Cerebellar cortex (tissue), 1 donor: ENCODE measurements around the gene CALM3.
"Not testable (repeated sequence)": the region's sequence is repeated elsewhere in the genome, so short reads cannot be mapped to it uniquely, and the experiment has no call there.

Source experiments
- DNase-seq: peaks from one replicate; pipeline ENCODE4 v3.0.0-alpha.2; 2015; ENCODE audit warnings: low spot score

Gene CALM3

DNA sequence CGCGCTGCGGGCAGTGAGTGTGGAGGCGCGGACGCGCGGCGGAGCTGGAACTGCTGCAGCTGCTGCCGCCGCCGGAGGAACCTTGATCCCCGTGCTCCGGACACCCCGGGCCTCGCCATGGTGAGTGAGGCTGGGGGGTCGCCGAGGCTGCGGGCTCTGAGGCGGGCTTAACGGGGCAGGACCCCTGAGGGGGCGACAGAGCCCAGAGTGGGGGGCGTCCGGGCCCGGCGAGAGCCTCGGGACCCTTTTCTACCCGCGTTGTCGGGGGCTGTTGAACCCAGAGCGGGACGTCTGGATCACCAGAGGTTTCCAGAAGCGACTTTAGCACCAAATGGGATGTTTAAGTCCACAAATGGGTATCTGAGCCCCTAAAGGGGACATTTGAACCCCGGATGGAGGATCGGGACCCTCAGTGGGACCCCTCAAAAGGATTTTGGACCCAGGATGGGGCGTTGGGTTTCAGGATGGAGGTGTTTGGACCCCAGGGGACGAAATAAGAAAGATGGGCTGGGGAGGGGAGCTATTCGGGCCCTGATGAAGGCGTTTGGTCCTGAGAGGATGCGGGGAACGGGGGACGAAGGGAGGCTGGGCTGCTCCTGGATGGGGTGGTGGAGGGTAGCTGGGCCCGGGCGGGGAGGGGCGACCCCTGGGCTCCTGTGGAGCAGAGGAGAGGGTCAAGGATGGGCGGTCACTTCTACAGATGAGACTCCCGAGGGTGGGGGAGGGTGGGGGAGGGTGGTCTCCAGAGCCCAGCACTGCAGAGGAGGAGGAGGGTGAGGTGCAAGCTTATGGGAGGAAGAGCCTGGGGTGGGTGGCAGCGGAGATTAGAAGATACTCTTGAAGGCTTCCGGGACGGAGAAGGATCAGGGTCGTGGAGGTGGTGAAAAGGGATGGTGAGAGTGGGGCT is at the start of gene CALM3:
TSS of gene CALM3 (plus strand) at position 13 of the 907 bp plus-strand sequence. CDS start at position 118, 105 bp downstream.
- no peak for DNase-seq

DNA sequence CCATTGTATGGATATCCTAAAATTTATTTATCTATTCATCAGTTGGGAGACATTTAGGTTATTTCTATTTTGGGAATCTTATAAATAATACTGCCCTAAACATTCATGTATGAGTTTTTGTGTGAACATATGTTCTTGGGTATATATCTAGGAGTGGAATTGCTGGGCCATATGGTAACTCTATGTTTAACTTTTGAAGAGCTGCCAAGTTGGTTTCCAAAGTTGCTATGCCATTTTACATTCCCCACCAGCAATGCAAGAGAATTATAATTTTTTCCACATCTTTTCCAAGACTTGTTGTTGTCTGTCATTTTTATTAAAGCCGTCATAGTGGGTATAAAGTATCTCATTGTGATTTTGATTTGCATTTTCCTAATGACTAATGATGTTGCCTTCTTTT is 48.2 kb upstream of the CALM3 start:
- no peak for DNase-seq

DNA sequence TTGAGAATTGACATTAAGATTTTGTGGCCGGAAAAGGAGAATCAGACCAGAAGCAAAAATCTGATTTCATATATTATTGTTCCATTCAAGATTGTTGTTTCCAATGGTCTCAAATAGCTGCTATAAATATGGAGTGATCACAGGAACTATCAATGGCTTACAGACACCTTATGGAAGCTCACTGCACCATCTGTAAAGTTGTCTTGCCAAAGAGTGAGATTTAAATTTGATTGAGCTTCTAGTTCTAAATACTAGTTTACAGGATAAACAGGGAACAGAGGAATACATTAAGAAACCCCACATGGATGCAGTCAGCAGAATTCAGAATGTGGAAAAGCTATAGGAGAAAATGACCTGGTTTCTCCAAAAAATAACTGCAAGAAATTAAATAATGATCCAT is 47.0 kb upstream of the CALM3 start:
- DNase-seq = no peak

DNA sequence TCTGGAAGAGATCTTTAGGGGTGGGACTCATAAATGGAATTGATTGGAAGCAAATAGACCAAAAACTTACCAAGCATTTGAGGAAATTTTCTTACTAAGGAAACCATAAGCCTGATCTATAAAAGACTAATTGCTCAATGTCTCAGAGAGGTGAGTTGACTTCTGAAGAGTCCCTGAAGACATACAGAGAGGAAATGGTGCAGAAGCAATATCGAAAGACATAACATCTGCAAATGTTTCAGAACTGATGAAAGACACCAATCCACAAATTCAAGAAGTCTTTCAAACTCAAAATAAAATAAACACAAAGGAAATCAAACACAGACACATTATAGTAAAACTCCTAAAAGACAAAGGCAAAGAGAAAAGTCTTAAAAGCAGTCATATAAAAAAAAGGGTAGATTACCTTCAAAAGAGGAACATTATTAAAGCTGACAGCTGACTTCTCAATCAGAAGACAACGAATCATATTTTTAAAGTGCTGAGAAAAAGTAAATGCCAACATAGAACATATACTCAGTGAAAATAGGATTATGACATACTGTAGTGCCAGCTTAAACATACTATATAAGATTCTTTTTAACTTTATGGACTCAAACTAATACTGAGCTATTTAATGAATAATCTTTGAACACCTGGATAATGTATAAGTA is 45.4 kb upstream of the CALM3 start:
- no peak for DNase-seq

DNA sequence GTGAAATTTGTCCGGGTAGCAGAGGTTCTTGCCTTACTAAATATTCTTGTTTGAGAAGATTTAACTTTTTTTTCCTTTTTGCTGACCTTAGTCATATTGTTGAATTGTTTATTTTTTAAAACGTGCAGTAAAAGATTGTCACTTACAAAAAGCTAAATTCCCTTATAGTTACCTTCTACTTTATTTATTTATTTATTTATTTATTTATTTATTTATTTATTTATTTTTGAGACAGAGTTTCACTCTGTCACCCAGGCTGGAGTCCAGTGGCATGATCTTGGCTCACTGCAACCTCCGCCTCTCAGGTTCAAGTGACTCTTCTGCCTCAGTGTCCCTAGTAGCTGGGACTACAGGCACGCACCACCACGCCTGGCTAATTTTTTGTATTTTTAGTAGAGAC is 44.7 kb upstream of the CALM3 start:
- not testable (repeated sequence) for DNase-seq

DNA sequence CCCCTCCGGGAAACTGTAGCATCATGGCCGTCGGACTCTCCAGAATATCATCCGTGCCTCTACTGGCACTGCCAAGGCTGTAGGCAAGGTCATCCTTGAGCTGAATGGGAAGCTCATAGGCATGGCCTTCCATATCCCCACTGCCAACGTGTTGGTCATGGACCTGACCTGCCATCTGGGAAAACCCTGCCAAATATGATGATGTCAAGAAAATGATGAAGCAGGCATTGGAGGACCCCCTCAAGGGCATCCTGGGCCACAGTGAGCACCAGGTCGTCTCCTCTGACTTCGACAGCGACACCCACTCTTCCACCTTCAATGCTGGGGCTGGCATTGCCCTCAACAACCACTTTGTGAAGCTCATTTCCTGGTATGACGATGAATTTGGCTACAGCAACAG is 41.9 kb upstream of the CALM3 start:
- DNase-seq = no peak

DNA sequence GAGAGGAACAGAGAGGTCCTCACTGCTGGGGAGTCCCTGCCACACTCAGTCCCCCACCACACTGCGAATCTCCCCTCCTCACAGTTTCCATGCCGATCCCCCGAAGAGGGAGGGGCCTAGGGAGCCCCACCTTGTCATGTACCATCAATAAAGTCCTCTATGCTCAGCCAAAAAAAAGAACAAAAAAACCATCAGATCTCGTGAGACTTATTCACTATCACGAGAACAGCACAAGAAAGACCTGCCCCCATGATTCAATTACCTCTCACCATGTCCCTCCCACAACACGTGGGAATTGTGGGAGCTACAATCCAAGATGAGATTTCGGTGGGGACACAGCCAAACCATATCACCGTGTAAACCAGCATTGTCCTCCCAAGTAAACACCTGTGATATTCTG is 41.5 kb upstream of the CALM3 start:
- DNase-seq = not testable (repeated sequence)

DNA sequence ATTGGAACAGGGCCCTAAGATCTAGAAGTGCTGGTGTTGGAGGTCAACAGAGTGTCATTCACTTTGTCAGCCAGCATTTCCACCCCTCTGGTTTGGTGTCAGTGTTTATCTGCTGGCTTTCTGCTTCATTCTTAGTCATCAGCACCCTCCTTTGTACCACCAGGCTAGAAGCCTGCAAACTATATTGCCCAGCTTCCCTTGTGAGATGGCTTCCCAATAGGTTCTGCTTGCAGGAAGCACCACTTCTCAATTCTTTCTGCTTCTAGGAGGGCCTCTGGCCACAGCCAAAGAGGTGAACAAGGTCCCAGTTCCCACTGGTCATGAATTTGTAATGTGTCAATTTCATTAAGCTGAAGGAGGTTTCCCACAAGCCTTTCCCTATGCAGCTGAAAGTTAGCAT is 36.4 kb upstream of the CALM3 start:
- DNase-seq = no peak

DNA sequence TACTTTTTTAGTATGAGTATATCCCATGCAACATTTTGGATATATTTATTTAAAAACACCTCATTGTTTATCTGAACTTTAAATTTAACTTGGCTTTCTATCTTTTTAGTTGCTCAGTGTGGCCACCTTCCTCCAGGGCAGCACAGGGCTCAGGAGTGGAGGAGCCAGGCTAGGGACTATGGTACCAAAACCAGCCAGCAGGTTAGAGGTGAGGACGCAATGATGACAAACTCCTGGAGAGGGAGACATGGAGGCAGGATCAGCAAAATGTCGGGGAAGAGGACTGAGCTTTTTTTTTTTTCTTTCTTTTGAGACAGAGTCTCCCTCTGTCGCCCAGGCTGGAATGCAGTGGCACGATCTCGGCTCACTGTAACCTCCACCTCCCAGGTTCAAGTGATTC is 29.6 kb upstream of the CALM3 start:
- peak; percentile 50 for DNase-seq

DNA sequence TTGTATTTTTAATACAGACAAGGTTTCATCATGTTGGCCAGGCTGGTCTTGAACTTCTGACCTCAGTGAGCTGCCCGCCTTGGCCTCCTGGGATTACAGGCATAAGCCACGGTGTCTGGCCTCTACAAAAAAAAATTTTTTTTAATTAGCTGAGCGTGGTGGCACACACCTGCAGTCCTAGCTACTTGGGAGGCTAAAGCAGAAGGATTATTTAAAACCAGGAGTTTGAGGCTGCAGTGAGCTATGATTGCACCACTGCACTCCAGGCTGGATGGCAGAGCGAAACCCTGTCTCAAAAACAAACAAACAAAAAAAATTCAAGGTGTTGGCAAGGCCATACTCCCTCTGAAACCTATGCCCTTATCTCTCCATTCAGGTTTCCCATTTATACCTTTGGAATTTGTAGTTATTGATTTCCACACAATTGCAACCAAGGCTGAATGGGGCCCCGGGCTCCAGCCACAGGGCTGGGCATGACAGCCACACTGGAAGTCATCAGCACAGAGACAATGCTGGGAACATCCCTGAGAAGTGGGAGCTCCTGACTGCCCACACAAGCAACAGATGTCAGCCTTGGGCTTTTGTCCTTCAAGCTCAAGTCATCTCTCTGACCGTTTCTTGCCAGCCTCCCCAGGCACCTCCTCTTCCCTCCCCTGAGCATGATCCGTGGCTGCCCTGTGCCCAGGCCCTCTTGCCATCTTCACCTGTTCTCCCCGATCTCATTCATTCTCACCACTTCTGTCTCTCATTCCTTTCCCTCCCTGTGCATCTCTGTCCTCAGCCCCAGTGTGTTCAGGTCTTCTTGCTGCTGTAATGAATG is 27.2 kb upstream of the CALM3 start:
- no peak for DNase-seq

DNA sequence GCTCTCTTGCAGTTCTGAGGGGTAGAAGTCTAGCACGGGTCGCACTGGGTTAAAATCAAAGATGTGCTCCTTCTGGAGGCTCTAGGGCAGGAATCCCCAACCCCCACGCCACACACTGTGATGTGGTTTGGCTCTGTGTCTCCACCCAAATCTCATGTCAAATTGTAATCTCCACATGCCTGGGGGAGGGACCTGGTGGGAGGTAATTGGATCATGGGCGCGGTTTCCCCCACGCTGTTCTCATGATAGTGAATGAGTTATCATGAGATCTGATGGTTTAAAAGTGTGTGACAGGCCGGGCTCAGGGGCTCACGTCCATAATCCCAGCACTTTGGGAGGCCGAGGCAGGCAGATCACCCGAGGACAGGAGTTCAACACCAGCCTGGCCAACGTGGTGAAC is 26.6 kb upstream of the CALM3 start:
- no peak for DNase-seq

DNA sequence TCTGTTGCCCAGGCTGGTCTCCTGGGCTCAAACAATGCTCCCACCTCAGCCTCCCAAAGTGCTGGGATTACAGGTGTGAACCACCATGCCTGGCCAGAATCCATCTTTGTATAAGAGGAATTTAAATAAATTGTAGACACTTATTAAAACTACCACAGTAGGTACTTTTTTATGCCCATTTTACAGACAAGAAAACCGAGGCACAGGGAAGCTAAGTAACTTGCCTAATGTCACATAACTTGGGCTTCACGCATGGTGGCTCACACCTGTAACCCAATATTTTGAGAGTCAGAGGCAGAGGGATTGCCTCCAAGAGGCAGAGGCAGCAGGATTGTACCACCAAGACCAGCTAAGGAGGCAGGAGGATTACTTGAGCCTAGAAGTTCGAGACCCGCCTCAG is 22.7 kb upstream of the CALM3 start:
- DNase-seq = no peak

DNA sequence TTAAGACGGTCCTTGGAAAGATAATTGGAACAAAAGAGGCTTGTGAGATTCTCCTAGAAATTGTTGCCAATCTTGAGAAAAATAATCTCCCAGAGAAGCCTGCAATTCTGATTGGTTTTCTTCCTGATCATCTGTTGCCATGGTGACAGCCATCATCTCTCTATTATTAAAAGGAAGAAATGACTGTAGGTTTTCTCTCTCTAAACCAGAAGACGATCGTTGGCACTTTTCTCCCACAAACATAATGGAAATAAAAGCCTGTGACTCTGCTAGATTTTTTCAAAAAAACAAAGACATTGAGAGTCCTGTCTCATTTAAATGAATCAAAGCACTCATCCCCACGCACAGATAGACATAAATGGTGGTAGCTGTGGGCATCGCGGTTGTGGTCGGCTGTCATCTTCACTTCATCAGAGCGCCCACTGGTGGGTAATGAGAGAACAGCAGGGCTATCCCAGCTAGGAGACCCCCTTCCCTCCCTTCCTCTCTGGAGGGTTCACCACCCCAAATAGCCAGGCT is 21.7 kb upstream of the CALM3 start:
- DNase-seq = peak; percentile 74

DNA sequence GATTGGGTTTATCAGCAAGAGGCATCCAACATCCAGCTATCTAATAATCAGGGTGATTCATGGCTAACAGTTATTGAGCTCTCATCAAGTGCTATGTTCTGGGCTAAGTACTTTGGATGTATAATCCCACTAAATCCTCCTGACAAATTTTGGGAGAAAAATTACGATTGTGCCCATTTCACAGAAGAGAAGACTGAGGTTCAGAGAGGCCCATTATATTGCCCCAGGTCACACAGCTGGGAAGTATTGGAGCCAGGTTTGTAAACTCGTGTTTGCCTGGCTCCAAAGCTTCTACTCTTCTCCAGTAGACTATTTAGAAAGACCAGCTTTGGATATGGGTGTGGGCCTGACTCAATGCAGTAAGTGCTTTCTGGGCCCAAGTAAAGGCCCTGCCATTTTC is 20.9 kb upstream of the CALM3 start:
- no peak for DNase-seq

DNA sequence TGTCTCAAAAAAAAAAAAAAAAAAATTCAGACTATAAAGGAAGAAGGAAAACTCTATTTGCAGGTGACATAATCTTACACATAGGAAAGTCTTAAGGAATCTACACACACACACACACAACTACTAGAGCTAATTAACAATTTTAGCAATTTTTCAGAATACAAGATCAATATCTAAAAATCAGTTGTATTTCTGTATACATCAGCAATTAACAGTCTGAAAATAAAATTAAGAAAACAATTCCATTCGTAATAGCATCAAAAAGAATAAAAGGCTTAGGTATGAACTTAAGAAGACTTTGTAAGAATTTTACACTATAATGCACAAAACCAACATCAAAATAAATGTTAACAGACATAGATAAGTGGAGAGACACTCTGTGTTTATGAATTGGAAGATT is 15.6 kb upstream of the CALM3 start:
- no peak for DNase-seq

DNA sequence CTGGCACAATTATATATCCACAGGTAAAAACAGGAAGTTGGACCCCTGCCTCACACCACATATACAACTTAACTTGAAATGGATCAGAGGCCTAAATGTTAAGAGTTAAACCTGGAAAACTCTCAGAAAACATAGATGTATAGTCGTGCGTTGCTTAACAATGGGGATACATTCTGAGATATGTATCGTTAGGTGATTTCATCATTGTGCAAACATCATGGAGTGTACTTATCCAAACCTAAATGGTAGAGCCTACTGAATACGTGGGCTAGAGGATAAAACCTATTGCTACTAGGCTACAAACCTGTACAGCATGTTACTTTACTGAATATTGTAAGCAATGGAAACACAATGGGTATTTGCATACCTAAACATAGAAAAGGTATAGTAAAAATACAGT is 14.8 kb upstream of the CALM3 start:
- DNase-seq = no peak

DNA sequence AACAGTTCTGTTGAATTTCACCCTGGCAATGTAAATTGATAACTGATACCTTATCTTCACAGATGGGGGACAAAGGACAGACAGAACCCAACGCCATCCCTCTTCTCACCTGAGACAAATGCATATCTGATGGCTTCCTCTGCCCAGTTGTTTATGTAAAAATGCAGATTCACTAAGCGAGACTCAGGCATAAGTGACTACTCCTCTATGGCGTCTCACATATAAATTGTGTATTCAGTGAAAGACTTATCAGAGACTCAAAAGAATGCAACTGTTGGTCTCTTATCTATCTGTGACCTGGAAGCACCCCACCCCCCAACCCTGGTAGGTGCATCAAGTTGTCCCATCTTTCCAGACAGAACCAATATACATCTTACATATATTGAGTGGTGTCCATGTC is 13.3 kb upstream of the CALM3 start:
- no peak for DNase-seq

DNA sequence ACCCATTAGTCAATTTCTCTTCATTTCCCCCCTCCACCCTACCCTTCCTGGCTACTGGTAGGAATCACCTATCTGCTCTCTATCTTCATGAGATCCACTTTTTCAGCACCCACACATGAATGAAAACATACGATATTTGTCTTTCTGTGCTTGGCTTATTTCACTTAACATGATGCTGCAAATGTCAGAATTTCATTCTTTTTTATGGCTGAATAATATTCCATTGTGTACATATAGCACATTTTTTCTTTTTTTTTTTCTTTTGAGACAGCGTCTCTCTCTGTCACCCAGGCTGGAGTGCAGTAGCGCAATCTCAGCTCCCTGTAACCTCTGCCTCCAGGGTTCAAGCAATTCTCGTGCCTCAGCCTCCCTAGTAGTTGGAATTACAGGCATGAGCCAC is 9.9 kb upstream of the CALM3 start:
- DNase-seq = no peak

DNA sequence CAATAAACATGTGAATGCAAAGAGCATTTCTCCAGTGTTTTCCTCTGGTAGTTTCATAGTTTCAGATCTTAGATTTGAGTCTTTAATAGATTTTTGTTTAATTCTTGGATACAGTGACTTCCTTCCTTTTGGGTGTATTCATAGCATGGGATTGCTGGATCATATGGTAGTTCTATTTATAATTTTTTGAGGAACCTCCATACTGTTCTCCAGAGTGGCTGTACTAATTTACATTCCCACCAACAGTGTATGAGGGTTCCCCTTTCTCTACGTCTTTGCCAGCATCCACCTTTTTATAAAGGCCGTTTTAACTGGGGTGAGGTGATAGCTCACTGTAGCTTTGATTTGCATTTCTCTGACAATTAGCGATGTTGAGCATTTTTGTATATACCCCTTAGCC is 9.3 kb upstream of the CALM3 start:
- no peak for DNase-seq

DNA sequence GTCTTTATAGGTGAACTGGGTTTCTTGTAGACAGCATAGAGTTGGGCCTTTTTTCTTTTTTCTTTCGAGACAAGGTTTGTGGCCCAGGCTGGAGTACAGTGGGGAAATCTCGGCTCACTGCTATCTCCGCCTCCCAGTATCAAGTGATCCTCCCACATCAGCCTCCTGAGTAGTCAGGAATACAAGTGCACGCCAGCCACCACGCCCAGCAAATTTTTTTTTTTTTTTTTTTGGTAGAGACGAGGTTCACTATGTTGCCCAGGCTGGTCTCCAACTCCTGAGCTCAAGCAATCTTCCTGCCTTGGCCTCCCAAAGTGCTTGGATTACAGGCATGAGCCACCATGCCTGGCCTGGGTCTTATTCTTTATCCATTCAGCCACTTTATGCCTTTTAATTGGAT is 5.1 kb upstream of the CALM3 start:
- no peak for DNase-seq

DNA sequence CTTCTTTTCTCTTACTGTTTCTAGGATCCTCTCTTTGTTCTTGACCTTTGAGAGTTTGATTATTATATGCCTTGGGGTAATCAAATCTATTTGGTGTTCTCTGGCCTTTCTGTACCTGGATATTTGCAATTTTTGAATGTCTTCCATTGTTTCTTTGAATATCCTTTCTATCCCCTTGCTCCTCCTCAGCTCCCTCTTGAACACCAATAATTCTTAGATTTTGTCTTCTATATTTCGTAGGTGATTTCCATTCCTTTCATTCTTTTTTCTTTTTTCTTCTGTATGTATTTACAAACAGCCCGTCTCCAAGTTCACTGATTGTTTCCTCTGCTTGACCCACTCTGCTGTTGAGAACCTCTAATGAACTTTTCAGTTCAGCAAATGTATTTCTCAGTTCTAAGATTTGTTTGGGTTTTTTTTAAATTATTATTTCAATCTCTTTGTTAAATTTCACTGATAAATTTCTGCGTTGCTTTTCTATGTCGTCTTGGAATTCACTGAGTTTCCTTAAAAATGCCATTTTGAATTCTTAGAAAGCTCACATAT is 2.7 kb upstream of the CALM3 start:
- no peak for DNase-seq

DNA sequence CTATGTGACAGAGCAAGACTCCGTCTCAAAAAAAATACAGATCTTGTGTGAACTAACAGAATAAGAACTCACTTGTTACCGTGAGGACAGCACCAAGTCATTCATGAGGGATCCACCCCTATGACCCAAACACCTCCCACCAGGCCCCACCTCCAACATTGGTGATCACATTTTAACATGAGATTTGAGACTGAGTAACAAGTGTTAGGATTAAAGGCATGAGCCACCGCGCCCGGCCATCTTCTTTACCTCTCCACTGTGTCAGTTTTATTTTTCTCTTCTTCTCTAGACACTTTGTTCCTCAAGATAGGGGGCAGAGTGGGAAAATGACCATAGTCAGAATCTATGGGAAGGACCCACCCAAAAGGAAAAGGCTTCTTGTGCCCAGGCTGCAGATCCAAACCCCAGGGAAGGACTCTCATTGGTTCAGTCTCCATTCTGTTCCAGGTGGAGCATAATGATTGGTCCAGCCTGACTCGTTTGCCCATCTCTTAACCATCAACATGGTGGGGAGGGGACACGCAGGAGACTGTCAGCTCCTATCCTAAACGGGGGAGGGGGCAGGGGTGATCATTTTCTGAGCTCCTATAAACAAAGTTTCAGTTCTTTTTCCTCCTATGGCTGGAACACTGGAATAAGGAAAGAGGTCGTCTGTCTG is 1.3 kb upstream of the CALM3 start:
- no peak for DNase-seq
